Measurements from ENCODE around the gene SLC22A17. TPM values are rescaled to one million over a fixed set of nuclear protein-coding genes. Genes with fewer than 3 reads are reported as not detected.

Gene SLC22A17
- polyA plus RNA-seq, 1 experiment = 14.0 TPM

DNA sequence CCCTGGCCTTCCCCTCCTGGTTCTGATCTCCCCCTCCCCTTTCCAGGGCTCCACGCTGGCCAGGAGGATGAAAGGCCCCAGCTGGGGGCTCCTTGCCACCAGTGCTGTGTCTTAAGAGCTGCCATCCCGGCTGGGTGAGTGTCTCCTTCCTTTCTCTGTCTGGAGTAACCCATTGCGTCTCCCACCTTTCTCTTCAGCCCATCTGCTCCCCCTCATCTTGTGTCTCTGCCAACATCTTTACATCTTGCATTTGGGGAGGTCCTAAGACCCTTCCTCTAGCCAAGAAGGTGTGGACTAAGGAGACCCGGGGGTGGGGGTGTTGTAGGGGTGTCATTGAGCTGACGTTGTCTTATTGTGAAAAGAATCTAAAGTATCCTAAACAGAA lies 45.5 kb downstream of the SLC22A17 start:
- POLR2A ChIA-PET = interaction anchor here (0.6 to 1.0 kb wide), 3 partner anchors 10 to 171 kb away, joined by 4 to 10 read pairs (median 9); partner anchors contain the start of gene PABPN1
- H3K27me3 ChIP-seq (ENCODE audit: control insufficient read depth, insufficient read depth, low read length) = no peaks in the 10 kb centered on the region
- H3K36me3 ChIP-seq (ENCODE audit: control insufficient read depth, insufficient read depth, low read length) = peaks cover 23% of the 10 kb centered on the region
- peak overlapping the region; percentile 91 for H3K4me3 ChIP-seq (ENCODE audit: low read depth, low read length)
- TF ChIP-seq, protein P1, sequence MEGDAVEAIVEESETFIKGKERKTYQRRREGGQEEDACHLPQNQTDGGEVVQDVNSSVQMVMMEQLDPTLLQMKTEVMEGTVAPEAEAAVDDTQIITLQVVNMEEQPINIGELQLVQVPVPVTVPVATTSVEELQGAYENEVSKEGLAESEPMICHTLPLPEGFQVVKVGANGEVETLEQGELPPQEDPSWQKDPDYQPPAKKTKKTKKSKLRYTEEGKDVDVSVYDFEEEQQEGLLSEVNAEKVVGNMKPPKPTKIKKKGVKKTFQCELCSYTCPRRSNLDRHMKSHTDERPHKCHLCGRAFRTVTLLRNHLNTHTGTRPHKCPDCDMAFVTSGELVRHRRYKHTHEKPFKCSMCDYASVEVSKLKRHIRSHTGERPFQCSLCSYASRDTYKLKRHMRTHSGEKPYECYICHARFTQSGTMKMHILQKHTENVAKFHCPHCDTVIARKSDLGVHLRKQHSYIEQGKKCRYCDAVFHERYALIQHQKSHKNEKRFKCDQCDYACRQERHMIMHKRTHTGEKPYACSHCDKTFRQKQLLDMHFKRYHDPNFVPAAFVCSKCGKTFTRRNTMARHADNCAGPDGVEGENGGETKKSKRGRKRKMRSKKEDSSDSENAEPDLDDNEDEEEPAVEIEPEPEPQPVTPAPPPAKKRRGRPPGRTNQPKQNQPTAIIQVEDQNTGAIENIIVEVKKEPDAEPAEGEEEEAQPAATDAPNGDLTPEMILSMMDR (IDR thresholded peaks at IDR 0.05; ENCODE audit: insufficient read depth, low read depth, low read length) = no peak
- DNase-seq (ENCODE audit: low read depth) = no peak
- CTCF ChIA-PET = interaction anchor here (0.6 to 1.4 kb wide), 5 partner anchors 10 to 31 kb away, joined by 3 to 7 read pairs (median 3); no protein-coding TSS in a partner anchor

DNA sequence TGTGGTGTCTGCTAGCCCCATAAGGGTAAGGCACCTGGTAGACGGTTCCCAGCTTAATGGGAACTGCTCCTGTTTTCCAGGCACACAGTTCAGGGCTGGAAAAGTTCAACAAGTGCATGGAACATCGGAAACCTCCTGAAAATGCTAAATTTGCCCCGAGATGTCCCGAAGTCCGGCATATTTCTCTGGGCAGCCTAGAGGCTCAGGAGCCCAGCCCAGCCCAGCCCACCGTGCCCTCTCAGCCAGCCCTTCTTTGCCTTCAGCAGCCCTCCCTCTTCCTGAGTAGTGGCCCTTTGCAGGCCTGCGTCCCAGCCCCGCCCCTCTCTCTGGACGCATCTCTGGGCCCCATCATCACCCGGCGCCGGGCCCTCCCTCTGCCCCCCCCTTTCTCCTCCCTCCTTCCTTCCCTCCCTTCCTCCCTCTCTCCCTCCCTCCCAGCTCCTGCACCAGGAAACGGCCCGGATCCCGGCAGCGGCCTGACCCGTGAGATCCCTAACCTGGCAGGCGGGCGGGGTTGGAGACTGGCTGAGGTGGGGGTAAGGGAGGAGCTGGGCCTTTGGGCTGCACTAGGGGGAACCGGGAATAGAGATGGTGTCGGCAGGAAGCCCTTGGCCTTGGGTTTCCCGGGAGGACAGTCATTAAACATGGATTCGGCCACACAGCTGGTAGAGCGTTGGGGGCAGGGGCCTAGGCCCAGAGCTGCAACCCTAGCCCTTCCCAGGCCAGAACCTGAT lies 46.1 kb downstream of the SLC22A17 start, which contains the start of gene BCL2L2:
Gene BCL2L2 (plus strand): TSS at position 422 of the 734 bp plus-strand sequence. CDS start 935 bp downstream, outside the sequence.
- CTCF ChIA-PET = interaction anchor here (0.5 to 1.8 kb wide), 8 partner anchors 9 to 243 kb away, joined by 3 to 7 read pairs (median 3); no protein-coding TSS in a partner anchor
- peak; percentile 37 for DNase-seq (ENCODE audit: low read depth)
- POLR2A ChIA-PET = interaction anchor here (0.6 to 1.0 kb wide), 4 partner anchors 10 to 172 kb away, joined by 3 to 10 read pairs (median 6); partner anchors contain the start of gene PABPN1

DNA sequence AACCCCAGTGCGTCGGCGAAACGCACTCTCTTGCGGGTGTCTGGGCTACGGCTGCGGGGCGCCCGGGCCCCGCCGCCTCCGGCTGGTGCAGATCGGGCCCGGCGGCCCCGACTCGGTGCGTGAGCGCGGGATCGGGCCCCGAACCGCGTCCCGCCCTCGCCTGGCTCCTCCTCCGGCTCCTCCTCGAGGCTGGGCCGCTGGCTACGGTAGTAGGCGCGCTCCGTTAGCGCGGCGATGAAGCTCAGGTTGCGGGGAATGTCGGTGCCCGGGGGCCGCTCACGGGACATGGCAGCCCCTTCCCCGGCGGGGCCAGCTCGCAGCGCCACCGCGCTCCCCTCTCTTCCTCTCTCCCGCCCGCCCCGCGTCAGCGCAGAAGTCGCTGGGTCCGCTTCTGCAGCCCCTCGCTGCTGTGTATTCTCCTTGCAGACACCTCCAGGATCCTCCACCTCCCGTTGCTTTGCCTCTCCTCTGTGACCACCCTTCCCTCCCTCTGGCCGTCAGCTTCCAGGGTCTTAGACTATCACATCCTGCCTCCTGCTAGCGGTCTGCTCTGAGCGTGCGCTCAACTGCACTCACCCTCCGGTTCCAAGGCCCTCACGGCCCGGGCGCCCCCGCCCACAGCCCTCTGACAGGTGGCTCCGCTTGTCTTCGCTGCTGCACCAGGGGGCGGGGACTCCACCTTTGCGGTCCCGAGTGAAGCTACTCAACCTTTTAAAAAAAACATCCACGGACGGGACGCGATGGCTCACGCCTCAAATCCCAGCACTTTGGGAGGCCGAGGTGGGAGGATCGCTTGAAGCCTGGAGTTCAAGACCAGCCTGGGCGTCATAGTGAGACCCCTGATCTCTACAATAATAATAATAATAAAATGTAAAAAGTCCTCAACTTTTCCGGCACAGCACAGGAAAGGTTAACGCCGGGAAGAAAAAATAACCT lies 50.1 kb downstream of the SLC22A17 start, which contains the start of gene PPP1R3E:
Gene PPP1R3E (minus strand): TSS at position 570 of the 936 bp plus-strand sequence. CDS start 283 bp downstream, at position 287.
- ChIA-PET CTCF (interaction anchor here (0.6 to 1.9 kb wide), 9 partner anchors 8 to 464 kb away, joined by 3 to 6 read pairs (median 3); partner anchors contain the start of genes CDH24 and PABPN1), POLR2A (no interaction called here)
- Histone ChIP-seq H3K4me3 (ENCODE audit: low read depth, low read length) (peak within 1 kb of the TSS; percentile 49), H3K36me3 (ENCODE audit: control insufficient read depth, insufficient read depth, low read length) (peaks cover 1% of the 10 kb centered on the region; the same call in 1 of the 2 replicates), H3K27me3 (ENCODE audit: control insufficient read depth, insufficient read depth, low read length) (no peaks in the 10 kb centered on the region)
- no peak for DNase-seq (ENCODE audit: low read depth)
- TF ChIP-seq, protein P1 (IDR thresholded peaks at IDR 0.05; ENCODE audit: insufficient read depth, low read depth, low read length) = no peak

More for the DNA sequence above, 46.1 kb downstream of the SLC22A17 start, which contains the start of gene BCL2L2:
- TF ChIP-seq, protein P1 (IDR thresholded peaks at IDR 0.05; ENCODE audit: insufficient read depth, low read depth, low read length) = no peak
- H3K27me3 ChIP-seq (ENCODE audit: control insufficient read depth, insufficient read depth, low read length) = no peaks in the 10 kb centered on the region
- peak within 1 kb of the TSS; percentile 91 for H3K4me3 ChIP-seq (ENCODE audit: low read depth, low read length)
- peaks cover 22% of the 10 kb centered on the region for H3K36me3 ChIP-seq (ENCODE audit: control insufficient read depth, insufficient read depth, low read length)

DNA sequence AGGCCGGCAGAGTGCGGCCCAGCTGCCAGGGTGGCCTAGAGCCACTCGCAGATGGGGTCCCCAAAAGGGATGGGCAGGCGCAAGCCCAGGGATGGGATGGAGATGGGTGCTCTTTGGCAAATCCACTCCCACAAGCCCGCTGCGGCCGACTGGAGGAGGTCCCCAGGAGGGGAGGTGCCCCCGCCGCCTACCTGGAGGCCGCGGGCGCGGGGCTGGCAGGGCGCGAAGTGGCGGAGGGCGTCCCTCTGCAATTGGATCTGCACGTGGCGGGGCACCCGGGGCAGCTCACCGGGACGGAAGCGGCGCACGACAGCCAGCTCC lies 50.8 kb downstream of the SLC22A17 start:
- TF ChIP-seq, protein P1 (IDR thresholded peaks at IDR 0.05; ENCODE audit: insufficient read depth, low read depth, low read length) = no peak
- Histone ChIP-seq H3K36me3 (ENCODE audit: control insufficient read depth, insufficient read depth, low read length) (peaks cover 1% of the 10 kb centered on the region; the same call in 1 of the 2 replicates), H3K27me3 (ENCODE audit: control insufficient read depth, insufficient read depth, low read length) (no peaks in the 10 kb centered on the region), H3K4me3 (ENCODE audit: low read depth, low read length) (peak overlapping the region; percentile 49)
- ChIA-PET POLR2A (no interaction called here), CTCF (interaction anchor here (0.9 to 1.9 kb wide), 11 partner anchors 9 to 1140 kb away, joined by 3 to 7 read pairs (median 3); partner anchors contain the start of genes CDH24, PABPN1 and SDR39U1)
- DNase-seq (ENCODE audit: low read depth) = no peak

All from BJ (cell line).